GM18498 (cell line): ENCODE data around the gene IL13RA1.
"Not testable (repeated sequence)": the region's sequence is repeated elsewhere in the genome, so short reads cannot be mapped to it uniquely, and the experiment has no call there.

Experiments
- ATAC-seq: cut with Tn5 transposase; IDR thresholded peaks from one replicate; pipeline ENCODE4 v1.9.1; 2021; ENCODE audit warnings: mild to moderate bottlenecking, moderate library complexity; ENCODE audit not compliant: unreplicated experiment

The IL13RA1 gene

DNA sequence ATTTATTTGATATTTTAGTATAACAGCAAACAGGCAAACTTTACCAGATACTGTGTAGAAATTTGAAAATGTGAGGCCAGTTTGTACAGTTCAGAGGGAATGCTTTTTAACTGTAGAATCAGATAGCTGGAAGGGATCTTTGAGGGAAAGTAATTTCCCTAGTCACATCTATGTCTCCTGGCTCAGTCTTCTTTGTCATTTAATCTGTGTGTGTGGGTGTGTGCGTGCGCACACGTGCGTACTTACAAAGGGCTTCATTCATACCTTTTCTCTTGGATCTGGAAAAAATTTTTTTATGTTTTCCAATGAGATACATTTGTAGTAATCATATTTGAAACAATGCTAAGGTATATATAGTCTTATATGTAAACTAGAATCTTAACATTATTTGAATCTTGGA, 44.6 kb downstream of the IL13RA1 start:
- ATAC-seq, result no peak

DNA sequence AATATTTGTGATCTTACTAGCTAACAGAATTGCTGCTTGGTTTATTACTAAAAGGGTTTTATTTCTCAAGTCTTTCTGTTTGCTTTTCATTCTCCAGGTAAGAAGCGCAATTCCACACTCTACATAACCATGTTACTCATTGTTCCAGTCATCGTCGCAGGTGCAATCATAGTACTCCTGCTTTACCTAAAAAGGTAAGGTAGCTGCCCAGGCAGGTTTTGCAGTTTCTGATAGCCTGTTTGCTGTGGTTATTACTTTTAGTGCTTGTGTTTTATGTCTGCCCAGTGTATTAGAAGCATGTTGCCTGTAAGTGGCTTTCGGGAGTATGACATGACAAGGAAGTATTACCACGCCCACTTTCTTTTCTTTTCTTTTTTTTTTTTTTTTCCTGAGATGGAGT, 46.4 kb downstream of the IL13RA1 start:
- no peak for ATAC-seq

DNA sequence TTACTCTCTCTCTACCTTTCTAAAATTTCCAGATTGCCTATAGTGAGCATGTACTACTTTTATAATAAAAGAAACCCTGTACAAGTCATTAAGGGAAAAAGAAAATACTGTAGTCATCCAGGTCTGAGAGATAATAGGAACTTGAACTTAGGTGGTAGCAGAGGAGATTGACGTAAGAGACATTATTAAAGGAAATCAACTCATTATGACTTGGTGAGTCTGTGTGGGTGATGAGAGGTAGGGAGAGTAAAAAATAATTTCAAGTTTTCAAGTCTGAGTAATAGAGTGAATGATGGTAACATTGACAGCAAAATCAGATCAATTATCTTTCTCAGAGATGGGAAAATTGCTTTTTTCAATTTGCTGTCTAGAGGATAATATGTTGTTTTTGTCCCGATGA, 52.2 kb downstream of the IL13RA1 start:
- ATAC-seq, result no peak

DNA sequence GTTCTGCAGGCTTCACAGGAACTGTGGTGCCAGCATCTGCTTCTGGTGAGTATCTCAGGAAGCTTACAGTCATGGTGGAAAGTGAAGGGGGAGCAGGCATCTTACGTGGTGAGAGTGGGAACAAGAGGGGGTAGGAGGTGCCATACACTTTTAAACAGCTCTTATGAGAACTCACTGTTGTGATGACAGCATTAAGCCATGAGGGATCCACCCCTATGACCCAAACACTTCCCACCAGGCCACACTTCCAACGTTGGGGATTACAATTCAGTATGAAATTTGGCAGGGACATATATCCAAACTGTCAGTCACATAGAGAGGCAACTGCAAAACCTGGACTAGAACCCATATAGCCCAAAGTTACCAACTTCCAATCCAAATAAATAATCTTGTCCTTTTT, 53.1 kb downstream of the IL13RA1 start:
- ATAC-seq, result no peak

DNA sequence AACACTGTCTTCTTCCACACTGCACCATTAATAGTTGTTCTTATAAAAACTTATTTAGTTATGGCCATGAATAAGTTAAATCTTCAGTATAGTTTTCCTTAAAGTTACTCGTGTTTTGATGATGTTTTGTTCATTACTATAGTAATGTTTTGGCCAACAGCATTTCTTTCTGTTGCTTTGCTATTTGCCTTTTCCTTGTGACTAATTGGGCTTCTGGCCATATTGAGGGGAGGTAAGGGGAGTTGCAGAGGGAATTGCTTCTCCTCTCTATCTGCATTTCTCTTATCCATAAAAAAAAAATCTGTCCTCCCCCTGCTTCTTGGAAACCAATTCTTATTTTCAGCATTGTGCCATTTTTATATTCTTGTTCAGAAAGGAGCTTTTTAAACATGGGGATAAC, 53.5 kb downstream of the IL13RA1 start:
- ATAC-seq, result no peak

DNA sequence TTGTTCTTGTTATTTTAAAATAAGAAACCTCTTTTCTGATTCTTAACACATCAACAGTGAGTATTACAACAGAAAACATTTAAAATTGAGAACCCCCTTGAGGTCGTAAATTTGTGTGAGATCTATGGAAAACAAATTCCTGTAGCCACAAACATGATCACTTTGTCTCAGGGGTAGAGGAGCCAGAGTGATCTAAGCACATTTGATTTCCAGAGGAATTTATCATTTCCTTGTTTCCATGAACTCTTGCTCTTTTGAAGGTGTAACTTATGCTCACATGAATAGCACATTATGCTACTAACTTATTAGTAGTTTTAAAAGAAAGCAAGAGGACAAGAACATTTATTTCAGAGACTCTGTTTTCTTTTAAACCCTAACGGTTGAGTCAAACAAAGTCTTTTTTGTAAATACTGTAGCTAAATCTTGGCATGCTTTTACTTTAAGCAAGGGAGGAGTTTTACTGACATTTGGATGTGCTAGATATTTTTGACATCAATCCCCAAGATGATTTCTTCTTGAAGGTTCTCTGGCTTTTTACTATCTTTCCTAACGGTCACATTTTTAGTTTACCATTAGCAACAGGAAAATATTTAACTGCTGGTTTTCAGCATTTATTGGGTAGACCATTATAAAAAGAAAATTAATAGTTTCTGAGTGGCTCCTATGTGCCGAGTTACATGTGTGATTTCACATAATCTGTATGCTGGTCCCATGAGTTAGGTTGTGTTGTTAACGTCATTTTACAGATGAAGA, 68.3 kb downstream of the IL13RA1 start:
- ATAC-seq, result no peak

DNA sequence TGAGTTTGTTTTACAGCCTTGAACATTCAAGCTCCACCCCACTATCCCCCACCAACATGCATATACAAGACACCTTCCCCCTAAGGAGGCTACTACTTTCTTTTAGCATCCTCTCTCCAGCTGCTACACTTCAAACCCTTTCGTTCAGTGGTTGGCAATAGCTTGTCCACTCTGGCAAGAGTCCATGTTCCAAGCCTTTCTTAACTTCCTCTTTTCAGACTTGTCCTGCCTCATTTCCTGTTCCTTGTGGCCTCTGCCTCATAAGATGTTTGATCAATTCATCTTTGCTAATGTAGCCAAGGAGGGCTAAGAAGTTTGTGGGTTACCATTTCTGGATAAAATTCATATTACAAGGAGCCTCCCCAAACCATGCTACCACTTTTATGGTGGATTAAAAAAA, 75.5 kb downstream of the IL13RA1 start:
- no peak for ATAC-seq

DNA sequence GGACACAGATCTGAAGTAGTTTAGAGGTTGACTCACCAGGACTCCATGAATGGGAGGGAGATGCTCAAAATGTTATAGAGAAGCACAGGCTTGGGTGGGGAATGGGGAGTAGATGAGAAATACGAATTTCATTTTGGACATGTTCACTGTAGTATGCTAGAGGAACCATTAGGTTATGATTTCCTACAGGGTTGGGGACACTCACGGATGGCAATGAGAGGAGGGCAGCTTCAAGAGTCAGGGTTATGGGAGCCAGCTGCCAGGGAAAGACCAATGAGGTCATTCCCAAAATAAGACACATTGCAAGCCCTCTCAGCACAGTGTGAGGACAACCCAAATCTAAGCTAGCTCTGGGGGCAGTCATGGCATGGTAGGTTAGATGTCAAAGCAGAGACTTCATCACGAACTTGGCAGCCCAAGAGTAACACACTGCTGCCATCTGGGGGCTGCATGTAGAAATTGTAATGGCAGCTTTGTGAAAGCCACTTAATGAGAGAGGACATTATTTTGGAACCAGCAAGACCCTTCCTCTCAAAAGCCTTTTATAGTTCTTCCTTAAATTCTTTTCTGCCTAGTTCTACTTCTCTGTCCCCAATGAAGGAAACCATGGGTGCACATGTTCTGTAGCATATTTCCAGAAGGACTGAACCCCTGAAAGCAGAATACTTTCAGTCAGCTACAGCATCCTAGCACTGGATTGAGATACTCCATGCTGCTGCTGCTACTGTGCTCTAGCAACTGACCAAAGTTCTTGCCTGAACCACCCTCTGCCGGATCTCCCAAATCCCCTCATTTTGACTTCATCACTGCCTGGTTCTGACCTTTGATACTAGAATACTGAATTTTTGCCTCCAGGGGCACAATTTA, 80.0 kb downstream of the IL13RA1 start:
- no peak for ATAC-seq

DNA sequence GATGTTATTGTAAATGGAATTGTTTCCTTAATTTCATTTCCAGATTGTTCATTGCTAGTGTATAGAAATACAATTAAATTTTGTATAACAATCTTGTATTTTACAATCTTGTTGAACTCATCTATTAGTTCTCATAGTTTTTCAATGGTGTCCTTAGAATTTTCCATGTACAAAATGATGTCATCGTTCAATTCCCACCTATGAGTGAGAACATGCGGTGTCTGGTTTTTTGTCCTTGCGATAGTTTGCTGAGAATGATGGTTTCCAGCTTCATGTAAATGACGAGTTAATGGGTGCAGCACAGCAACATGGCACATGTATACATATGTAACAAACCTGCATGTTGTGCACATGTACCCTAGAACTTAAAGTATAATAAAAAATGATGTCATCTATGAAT, 89.9 kb downstream of the IL13RA1 start:
- ATAC-seq, result not testable (repeated sequence)

DNA sequence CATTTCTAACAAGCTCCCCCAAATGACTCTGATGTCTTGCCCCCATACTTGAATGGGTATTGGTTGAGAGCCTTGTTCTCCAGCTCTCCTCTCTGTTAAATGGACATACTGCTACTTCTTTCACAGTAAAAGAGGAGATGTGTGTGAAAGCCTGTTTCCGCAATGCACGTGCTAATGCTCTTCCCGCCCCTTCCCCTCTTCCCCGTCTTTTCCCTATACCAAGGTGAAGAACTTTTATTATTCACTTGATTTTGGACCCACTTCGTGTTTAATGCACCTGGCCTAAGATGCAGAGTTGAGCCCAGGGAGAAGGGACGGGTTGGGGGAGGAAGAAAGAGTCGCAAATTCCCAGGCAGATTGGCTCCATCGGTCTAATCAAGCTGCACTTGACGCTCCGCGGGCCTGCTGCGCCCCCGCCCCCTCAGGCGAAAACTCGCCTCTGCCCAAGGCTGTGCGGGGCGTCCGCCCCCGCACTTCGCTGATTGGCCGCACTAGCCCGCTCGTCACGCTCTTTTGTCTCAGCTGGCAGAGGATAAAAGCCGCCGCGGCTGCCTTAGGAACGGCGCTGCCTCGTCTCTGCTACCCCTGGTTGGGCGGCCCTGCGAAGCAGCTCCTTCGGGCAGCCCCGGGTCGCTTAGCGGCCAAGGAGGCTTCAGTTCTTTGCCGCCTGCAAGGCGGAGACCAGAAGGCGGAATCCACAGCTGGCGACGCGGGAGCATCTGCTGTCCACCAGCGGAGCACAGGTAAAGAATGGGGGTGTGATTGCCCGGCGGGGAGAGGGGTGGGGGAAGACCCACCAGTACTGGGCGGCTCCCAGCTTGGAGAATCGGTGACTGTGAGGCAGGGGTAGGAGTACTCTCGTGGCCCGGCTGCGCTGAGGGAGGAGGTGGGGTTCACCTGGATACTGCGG, 96.1 kb downstream of the IL13RA1 start, which contains the start of gene ZCCHC12:
TSS of gene ZCCHC12 (plus strand) at position 562 of the 910 bp plus-strand sequence. CDS start 1,421 bp downstream, outside the sequence.
- peak; percentile 64 for ATAC-seq

DNA sequence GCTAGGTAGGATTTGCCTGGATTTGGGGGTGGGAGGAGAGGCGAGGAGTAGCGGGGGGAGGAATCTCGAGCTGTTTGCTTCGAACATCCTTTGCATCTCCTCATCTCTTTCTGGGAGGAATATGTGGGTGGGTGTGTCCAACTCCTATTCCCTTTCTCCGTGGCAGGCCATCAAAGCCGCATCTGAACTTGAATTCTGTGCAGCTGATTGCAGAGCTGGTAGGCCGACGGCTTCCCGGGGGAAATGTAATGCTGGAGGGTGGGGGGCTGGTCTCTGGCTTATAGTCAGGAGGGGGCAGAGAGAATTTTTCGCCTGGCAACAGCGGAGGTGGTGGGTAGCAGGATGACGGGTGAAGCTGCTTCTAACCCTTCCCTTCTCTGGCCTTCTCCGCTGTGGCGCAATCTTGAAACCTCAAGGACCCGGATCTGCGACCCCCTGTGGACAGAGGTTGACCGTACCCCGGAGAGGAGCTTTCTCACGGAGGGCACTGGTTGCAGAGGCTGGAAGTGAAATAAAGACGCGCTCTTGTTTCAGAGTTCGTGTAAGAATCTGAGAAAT, 96.8 kb downstream of the IL13RA1 start:
- ATAC-seq, result no peak

DNA sequence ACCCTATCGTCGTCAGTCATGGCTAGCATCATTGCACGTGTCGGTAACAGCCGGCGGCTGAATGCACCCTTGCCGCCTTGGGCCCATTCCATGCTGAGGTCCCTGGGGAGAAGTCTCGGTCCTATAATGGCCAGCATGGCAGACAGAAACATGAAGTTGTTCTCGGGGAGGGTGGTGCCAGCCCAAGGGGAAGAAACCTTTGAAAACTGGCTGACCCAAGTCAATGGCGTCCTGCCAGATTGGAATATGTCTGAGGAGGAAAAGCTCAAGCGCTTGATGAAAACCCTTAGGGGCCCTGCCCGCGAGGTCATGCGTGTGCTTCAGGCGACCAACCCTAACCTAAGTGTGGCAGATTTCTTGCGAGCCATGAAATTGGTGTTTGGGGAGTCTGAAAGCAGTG, 97.8 kb downstream of the IL13RA1 start:
- no peak for ATAC-seq

DNA sequence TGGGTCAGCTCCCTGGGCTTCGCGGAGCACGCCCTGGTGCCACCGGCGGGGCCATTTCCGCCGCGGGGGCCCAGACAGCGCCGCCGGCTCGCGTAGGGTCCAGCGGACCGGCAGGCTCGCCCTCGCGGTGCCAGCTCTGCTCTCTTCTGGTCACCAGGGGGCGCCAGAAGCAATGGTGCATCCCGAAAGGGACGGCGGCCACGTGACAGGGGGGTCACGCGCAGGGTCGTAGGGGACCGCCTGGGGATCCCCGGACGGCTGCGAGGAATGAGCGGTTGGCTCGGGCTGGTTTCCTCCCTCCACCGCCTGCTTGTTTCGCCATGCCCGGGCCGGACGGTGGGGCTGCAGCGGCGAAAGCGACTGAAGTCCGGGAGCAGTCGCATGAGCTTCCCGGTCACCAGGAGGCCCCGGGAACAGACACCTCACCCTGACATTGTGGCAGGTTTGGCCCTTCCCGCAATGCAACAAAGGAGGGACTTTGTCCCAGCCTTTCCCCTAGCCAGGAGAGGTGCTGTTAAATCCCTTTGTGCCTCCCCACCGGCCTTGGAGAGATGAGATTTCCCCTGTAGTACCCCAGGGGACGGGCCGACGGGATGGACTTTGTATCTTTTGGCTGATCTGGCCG, 112.0 kb downstream of the IL13RA1 start:
- peak; percentile 65 for ATAC-seq
